CD4-positive, alpha-beta T cell (primary cell): Measurements from ENCODE around the gene DISP3. TPM values are rescaled to one million over a fixed set of nuclear protein-coding genes. Genes with fewer than 3 reads are reported as not detected.

Source experiments
- ATAC-seq: fragments of 200-7000 bp; cut with Tn5 transposase; one replicate; pipeline ENCODE4 v1.10.0; 2022; ENCODE audit warnings: mild to moderate bottlenecking; ENCODE audit not compliant: poor library complexity
- CTCF ChIA-PET: fragments of 350-600 bp; sonication (Branson Sonifier 250); formaldehyde crosslinking; loops from one replicate; lab custom pipeline; 2021; ENCODE audit warnings: antibody characterized with exemption, inconsistent platforms; lab: Charles Lee
- POLR2A ChIA-PET: fragments of 350-600 bp; sonication (Branson Sonifier 250); formaldehyde crosslinking; loops from one replicate; lab custom pipeline; 2021; ENCODE audit warnings: antibody characterized with exemption, inconsistent platforms; lab: Charles Lee
- DNase-seq, 14 experiments: peaks; one replicate each; pipeline ENCODE4 v3.0.0-alpha.2; 2013 to 2020; ENCODE audit warnings: mixed read lengths in 2 of 14
- H3K27ac ChIP-seq, 2 donors: one replicate each; pipeline versions ENCODE4 v1.5.1 to v1.7.0; 2013; ENCODE audit warnings: low read length in 2 of 2, low read depth in 1 of 2, mild to moderate bottlenecking in 1 of 2
- H3K27me3 ChIP-seq, 2 experiments: 1 replicate in 1 of 2; 2 replicates in 1 of 2; pipeline versions ENCODE4 v1.6.1 to v1.7.0; 2013; ENCODE audit warnings: low read length in 2 of 2, control low read depth in 1 of 2, mild to moderate bottlenecking in 1 of 2, moderate library complexity in 1 of 2; ENCODE audit not compliant: insufficient read depth in 2 of 2, control insufficient read depth in 1 of 2
- H3K36me3 ChIP-seq: one replicate; pipeline ENCODE4 v1.6.1; 2013; ENCODE audit warnings: low read length, control low read depth; ENCODE audit not compliant: insufficient read depth
- H3K4me1 ChIP-seq: one replicate; pipeline ENCODE4 v1.6.1; 2013; ENCODE audit warnings: low read length, control low read depth; ENCODE audit not compliant: insufficient read depth
- H3K4me3 ChIP-seq: one replicate; pipeline ENCODE4 v1.5.1; 2013; ENCODE audit warnings: mild to moderate bottlenecking, low read length, moderate library complexity
- H3K9me3 ChIP-seq, 2 experiments: 1 replicate in 1 of 2; 2 replicates in 1 of 2; pipeline versions ENCODE4 v1.6.1 to v1.7.0; 2013; ENCODE audit warnings: low read length in 2 of 2, mild to moderate bottlenecking in 2 of 2, control low read depth in 1 of 2, moderate library complexity in 1 of 2; ENCODE audit not compliant: control insufficient read depth in 1 of 2, insufficient read depth in 1 of 2
- H3K27ac Mint-ChIP-seq: one replicate; pipeline ENCODE4 v1.8.0; 2020; ENCODE audit warnings: mixed read lengths
- H3K27me3 Mint-ChIP-seq: one replicate; pipeline ENCODE4 v1.8.0; 2021; ENCODE audit warnings: mixed read lengths
- H3K36me3 Mint-ChIP-seq: one replicate; pipeline ENCODE4 v1.8.0; 2021; ENCODE audit warnings: low read depth, mixed read lengths
- H3K4me1 Mint-ChIP-seq: one replicate; pipeline ENCODE4 v1.8.0; 2021; ENCODE audit warnings: low read depth, mixed read lengths
- H3K4me3 Mint-ChIP-seq: one replicate; pipeline ENCODE4 v1.8.0; 2020; ENCODE audit warnings: mild to moderate bottlenecking, mixed read lengths
- H3K9me3 Mint-ChIP-seq: one replicate; pipeline ENCODE4 v1.8.0; 2020; ENCODE audit warnings: mixed read lengths
- intact Hi-C, 2 experiments: fragments of 100-400 bp; cut with DNase I in 1 of 2; cut with micrococcal nuclease in 1 of 2; formaldehyde crosslinking; loops; one replicate each; pipeline versions ENCODE4 v1.15.1 to v1.9.0; 2023 to 2025; cut with DNase I, micrococcal nuclease
- total RNA-seq, 174 experiments: library from RNA in 2 of 174; stranded (reverse) in 2 of 174; gene quantifications; one replicate each; pipeline ENCODE4 v1.2.3 and lab custom pipeline; 2021 to 2026
- TF ChIP-seq, protein P1 (sequence below): fragments of 200-600 bp; IDR thresholded peaks from one replicate; pipeline ENCODE4 v1.8.0; 2022; ENCODE audit warnings: antibody characterized with exemption, mild to moderate bottlenecking

DISP3 gene
- total RNA-seq, 2 experiments from 2014 or later: 0.55 to 0.56 TPM

DNA sequence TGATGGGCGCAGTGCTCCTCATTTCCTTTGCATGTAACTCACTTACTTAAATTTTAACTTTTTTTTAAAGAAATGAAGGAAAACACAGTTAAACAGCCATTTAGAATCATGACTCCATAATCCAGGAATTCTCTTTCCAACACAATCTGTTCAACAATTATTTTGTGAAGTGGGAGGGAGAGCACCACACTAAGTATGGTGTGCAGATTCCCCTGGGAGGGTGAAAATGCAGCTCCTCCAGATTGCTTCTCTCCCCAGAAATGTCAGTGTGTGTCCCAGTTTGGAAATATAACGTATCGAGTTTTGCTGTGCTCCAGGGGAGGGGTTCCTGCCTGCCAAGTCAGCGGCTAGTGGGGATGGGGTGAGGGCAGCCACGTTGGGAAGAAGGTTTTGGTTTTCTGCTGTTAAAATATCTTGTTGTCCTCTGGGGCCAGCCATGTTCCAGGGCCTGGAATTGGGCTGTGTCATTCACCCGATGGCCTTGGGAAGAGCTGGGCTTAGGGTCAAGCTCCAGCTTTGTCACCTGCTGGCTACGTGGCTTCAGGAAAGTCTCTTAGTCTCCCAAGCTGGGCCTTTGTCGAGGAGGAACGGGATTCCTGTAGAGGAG is 17.3 kb upstream of the DISP3 start:
- Histone ChIP-seq H3K27me3 (peaks cover 0 to 2% of the 10 kb centered on the region in 2 experiments), H3K4me3 (no peak overlapping the region), H3K27ac (no peak overlapping the region), H3K4me1 (peaks cover 17% of the 10 kb centered on the region), H3K36me3 (no peaks in the 10 kb centered on the region), H3K9me3 (peaks cover 0 to 3% of the 10 kb centered on the region in 2 experiments)
- Mint-ChIP-seq H3K36me3 (no peaks in the 10 kb centered on the region), H3K27me3 (peaks cover 14% of the 10 kb centered on the region), H3K4me3 (no peak overlapping the region), H3K27ac (no peak overlapping the region), H3K9me3 (no peaks in the 10 kb centered on the region), H3K4me1 (peaks cover 23% of the 10 kb centered on the region)
- DNase-seq (no peak), ATAC-seq (no peak)
- ChIA-PET POLR2A (no interaction called here), CTCF (no interaction called here)
- TF ChIP-seq, protein P1, sequence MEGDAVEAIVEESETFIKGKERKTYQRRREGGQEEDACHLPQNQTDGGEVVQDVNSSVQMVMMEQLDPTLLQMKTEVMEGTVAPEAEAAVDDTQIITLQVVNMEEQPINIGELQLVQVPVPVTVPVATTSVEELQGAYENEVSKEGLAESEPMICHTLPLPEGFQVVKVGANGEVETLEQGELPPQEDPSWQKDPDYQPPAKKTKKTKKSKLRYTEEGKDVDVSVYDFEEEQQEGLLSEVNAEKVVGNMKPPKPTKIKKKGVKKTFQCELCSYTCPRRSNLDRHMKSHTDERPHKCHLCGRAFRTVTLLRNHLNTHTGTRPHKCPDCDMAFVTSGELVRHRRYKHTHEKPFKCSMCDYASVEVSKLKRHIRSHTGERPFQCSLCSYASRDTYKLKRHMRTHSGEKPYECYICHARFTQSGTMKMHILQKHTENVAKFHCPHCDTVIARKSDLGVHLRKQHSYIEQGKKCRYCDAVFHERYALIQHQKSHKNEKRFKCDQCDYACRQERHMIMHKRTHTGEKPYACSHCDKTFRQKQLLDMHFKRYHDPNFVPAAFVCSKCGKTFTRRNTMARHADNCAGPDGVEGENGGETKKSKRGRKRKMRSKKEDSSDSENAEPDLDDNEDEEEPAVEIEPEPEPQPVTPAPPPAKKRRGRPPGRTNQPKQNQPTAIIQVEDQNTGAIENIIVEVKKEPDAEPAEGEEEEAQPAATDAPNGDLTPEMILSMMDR: no peak
- intact Hi-C loops: no loop called here

DNA sequence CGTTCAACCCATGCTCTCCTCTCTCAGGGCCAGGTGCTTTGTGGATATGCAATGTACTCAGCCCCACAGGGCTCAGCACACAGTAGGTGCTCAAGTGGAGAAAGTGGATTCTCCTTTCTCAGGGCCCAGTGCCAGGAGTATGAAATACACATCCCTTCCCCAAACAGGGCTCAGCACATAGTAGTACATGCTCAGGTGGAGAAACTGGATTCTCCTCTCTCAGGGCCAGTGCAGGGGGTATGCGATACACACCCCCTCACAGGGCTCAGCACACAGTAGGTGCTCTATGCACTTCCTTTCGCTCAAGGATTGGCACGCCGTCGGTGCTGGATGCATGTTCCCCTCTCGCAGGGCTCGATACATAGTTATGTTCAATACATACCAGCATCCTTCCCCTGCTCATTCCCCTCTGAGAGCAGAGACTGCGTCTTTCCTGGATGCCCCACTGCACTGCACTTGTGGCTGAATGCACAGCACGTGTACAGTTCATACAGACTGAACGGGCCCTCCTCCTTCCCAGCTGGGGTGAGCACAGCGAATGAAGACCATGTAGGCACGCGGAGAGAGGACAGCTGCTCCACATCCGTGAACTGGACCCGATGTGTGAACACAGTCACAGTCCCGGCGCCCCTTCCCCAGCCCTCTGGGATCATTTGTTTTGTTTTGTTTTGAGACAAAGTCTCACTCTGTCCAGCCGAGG is 16.6 kb upstream of the DISP3 start:
- DNase-seq: no peak
- TF ChIP-seq, protein P1: no peak
- H3K4me1 Mint-ChIP-seq: peaks cover 15% of the 10 kb centered on the region
- no peak overlapping the region for H3K27ac ChIP-seq
- ChIA-PET CTCF (no interaction called here), POLR2A (no interaction called here)
- H3K27me3 Mint-ChIP-seq: peaks cover 14% of the 10 kb centered on the region
- H3K36me3 ChIP-seq: no peaks in the 10 kb centered on the region
- ATAC-seq: no peak
- H3K27ac Mint-ChIP-seq: no peak overlapping the region
- H3K9me3 Mint-ChIP-seq: no peaks in the 10 kb centered on the region
- peaks cover 0 to 2% of the 10 kb centered on the region in 2 experiments for H3K27me3 ChIP-seq
- H3K4me3 Mint-ChIP-seq: no peak overlapping the region
- H3K4me1 ChIP-seq: peaks cover 9% of the 10 kb centered on the region
- intact Hi-C loops: no loop called here
- H3K36me3 Mint-ChIP-seq: no peaks in the 10 kb centered on the region
- H3K4me3 ChIP-seq: no peak overlapping the region
- peaks cover 0 to 3% of the 10 kb centered on the region in 2 experiments for H3K9me3 ChIP-seq

- H3K27ac Mint-ChIP-seq: no peak overlapping the region
Observed at GRCh38 chr1:11463177-11463576, 15.8 kb upstream of the DISP3 start.

More at GRCh38 chr1:11463177-11463576, 15.8 kb upstream of the DISP3 start:
- TF ChIP-seq, protein P1: no peak
- intact Hi-C loops: no loop called here
- no peak overlapping the region for H3K27ac ChIP-seq
- H3K4me3 ChIP-seq: no peak overlapping the region
- no peaks in the 10 kb centered on the region for H3K36me3 ChIP-seq
- Mint-ChIP-seq H3K36me3 (no peaks in the 10 kb centered on the region), H3K27me3 (peaks cover 14% of the 10 kb centered on the region), H3K4me1 (peaks cover 7% of the 10 kb centered on the region), H3K4me3 (no peak overlapping the region), H3K9me3 (no peaks in the 10 kb centered on the region)
- POLR2A ChIA-PET: no interaction called here
- H3K4me1 ChIP-seq: peaks cover 3% of the 10 kb centered on the region
- no peak for ATAC-seq
- H3K27me3 ChIP-seq: peaks cover 0 to 2% of the 10 kb centered on the region in 2 experiments
- no peak for DNase-seq
- CTCF ChIA-PET: no interaction called here
- peaks cover 0 to 3% of the 10 kb centered on the region in 2 experiments for H3K9me3 ChIP-seq
